ENCODE measurements around the gene SLC48A1.

Gene SLC48A1

DNA sequence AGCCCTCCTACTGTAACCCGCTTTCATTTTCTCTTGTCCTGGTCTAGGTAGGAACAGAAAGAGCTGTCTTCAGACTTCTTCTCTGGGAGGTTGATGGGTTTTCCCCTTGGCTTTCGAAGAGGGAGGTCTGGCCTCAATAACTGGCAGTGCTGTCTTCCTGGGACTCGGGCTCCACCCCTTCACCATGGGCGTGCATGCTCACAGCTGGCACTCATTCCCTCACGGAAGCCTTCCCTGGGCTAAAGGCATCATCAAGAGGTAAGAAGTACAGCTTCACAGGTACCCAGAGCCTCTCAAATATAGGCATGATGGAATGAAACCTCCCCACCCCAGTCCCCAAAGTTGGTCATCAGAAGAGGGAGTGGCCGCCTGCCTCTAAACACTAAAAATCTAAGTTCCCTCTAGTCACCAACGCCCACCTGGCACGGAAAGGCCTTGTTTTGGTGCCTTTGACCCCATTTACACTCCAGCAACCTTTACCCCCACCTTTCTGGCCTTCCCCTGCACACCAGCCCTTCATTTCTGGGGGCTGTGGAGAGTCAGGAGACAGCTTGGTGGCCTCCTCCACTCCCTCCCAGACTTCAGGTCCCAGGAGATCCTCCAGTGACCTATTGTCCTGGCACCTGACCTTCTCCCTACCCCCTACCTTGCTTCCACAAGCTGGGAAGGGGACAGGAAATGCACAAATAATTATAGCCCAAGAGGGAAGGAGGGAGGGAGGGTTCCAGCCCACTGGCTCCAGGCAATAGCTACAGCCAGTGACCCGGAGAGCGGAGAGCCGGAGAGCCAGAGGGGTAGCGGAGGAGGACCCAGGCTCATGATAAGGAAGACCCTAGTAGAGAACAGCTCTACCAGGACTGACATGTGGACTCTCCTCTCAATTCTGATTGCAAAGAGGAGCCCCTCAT lies 17.1 kb upstream of the SLC48A1 start:
- DNase-seq (ENCODE audit: extremely low spot score), result no peak
- ChIA-PET POLR2A (interaction anchor here (0.7 to 1.2 kb wide), 3 partner anchors 11 to 13 kb away, joined by 3 read pairs; no protein-coding TSS in a partner anchor), CTCF (interaction anchor here (0.7 to 4.7 kb wide), 4 partner anchors 12 to 15 kb away, joined by 3 to 38 read pairs (median 12); no protein-coding TSS in a partner anchor)

DNA sequence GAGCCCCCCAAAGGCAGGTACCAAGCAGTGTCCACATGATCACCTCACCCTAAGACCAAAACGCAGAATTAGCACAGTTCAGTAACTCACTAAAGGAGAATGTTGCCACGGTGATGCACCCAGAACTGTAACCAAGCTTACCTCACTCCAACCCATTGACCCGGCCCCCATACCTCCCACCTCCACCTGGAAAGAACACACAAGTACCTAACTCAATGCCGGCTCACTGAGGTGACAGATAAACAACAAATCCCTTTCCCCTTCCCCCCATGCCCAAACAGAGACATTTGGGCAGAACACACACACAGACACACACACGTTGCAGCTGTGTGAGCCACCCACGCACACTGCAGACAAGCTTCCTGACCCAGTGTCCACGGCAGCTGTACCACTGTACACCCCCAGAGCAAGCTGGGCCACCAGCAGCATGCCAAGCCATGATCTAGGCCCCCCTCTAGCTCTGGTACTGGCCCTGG lies 15.6 kb upstream of the SLC48A1 start:
- no peak for TF ChIP-seq ARNT (IDR thresholded peaks at IDR 0.05)
- TF ChIP-seq, protein P1, sequence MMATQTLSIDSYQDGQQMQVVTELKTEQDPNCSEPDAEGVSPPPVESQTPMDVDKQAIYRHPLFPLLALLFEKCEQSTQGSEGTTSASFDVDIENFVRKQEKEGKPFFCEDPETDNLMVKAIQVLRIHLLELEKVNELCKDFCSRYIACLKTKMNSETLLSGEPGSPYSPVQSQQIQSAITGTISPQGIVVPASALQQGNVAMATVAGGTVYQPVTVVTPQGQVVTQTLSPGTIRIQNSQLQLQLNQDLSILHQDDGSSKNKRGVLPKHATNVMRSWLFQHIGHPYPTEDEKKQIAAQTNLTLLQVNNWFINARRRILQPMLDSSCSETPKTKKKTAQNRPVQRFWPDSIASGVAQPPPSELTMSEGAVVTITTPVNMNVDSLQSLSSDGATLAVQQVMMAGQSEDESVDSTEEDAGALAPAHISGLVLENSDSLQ (IDR thresholded peaks at IDR 0.05), result no peak
- no peak for TF ChIP-seq CTBP1 (IDR thresholded peaks at IDR 0.05; ENCODE audit: borderline replicate concordance)
- CTCF ChIA-PET, result interaction anchor here (1.4 to 4.7 kb wide), 3 partner anchors 11 to 15 kb away, joined by 6 to 38 read pairs (median 19); no protein-coding TSS in a partner anchor
- no peak for DNase-seq (ENCODE audit: extremely low spot score)
- POLR2A ChIA-PET, result interaction anchor here (0.9 to 1.4 kb wide), 4 partner anchors 10 to 21 kb away, joined by 3 to 5 read pairs (median 4); no protein-coding TSS in a partner anchor

More for the DNA sequence above, 17.1 kb upstream of the SLC48A1 start:
- TF ChIP-seq SUZ12 (IDR thresholded peaks at IDR 0.05) (no peak), BHLHE40 (IDR thresholded peaks at IDR 0.05; ENCODE audit: borderline replicate concordance) (no peak), L3MBTL2 (conservative IDR thresholded peaks at IDR 0.05) (no peak)

DNA sequence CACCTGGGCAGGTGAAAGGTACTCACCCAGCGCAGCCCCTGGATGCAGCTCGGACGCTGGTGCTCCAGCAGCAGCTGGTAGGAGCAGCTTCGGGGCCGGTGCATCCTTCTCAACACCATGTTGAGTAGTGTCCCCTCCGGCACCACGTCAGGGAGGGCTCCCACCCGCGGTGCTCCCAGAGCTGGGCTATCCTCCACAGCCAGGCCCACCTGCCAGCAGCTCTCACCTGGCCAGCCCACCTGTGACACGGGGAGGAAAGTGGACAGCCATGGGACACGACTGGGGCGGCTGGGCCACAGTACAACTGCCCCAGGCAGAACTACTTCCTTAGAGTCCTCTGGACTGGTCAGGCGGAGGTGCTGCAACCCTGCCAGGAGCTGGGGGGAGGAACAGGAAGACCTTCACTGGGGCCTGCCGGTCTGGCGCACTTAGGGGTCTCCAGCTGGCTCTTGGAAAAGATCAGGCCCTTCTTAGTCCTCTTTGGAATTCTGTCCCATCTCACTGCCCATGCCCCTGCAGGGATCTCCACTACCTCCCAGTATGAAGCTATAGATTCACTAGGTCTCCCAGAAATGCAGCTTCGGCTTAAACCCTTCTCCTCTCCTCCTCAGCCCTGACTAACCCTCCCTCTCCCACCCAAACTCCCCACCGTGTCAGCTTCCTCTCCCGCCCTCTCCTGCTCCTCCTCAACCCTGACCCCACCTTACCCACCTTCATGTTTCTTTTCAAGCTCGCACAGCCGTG lies 15.0 kb upstream of the SLC48A1 start:
- no peak for DNase-seq (ENCODE audit: extremely low spot score)
- ChIA-PET POLR2A (interaction anchor here (0.9 to 1.4 kb wide), 3 partner anchors 10 to 20 kb away, joined by 3 to 5 read pairs (median 4); no protein-coding TSS in a partner anchor), CTCF (interaction anchor here (0.7 to 4.7 kb wide), 6 partner anchors 10 to 80 kb away, joined by 3 to 38 read pairs (median 6); no protein-coding TSS in a partner anchor)
- TF ChIP-seq ELF4 (IDR thresholded peaks at IDR 0.05) (no peak), SUZ12 (IDR thresholded peaks at IDR 0.05) (no peak), TARDBP (IDR thresholded peaks at IDR 0.05) (no peak), FOXK2 (IDR thresholded peaks at IDR 0.05) (no peak), NFRKB (IDR thresholded peaks at IDR 0.05) (no peak), CTBP1 (IDR thresholded peaks at IDR 0.05; ENCODE audit: borderline replicate concordance) (no peak), LEF1 (IDR thresholded peaks at IDR 0.05; ENCODE audit: borderline replicate concordance) (no peak), ARNT (IDR thresholded peaks at IDR 0.05) (no peak), BHLHE40 (IDR thresholded peaks at IDR 0.05; ENCODE audit: borderline replicate concordance) (no peak), FOXM1 (IDR thresholded peaks at IDR 0.05; ENCODE audit: borderline replicate concordance) (no peak), FOXA1 (IDR thresholded peaks at IDR 0.05) (no peak), SP1 (IDR thresholded peaks at IDR 0.05) (no peak), L3MBTL2 (conservative IDR thresholded peaks at IDR 0.05) (no peak), HDGF (IDR thresholded peaks at IDR 0.05; ENCODE audit: borderline replicate concordance) (no peak)
- TF ChIP-seq, protein P1 (IDR thresholded peaks at IDR 0.05), result no peak

DNA sequence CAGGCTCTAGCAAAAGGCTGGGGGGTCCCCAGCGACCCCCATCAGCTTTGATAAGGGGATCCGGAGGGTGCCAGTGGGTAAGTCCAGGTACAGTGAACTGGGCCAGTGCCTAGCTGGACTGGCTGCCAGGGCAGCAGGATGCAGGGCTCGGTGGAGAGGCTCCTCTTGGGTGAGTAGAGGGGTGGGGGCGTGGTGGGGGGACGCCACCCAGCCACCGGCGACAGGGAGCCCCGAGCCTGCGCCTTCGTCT lies 14.5 kb upstream of the SLC48A1 start:
- DNase-seq (ENCODE audit: extremely low spot score), result no peak
- ChIA-PET POLR2A (interaction anchor here (0.9 to 1.4 kb wide), 2 partner anchors 12 to 20 kb away, joined by 4 to 5 read pairs; no protein-coding TSS in a partner anchor), CTCF (interaction anchor here (0.7 to 4.7 kb wide), 6 partner anchors 10 to 80 kb away, joined by 3 to 38 read pairs (median 6); no protein-coding TSS in a partner anchor)
- TF ChIP-seq SP1 (IDR thresholded peaks at IDR 0.05) (no peak), FOXK2 (IDR thresholded peaks at IDR 0.05) (no peak), ELF4 (IDR thresholded peaks at IDR 0.05) (no peak), CTBP1 (IDR thresholded peaks at IDR 0.05; ENCODE audit: borderline replicate concordance) (no peak), ZNF384 (IDR thresholded peaks at IDR 0.05) (no peak), NFRKB (IDR thresholded peaks at IDR 0.05) (no peak), HDGF (IDR thresholded peaks at IDR 0.05; ENCODE audit: borderline replicate concordance) (no peak), LEF1 (IDR thresholded peaks at IDR 0.05; ENCODE audit: borderline replicate concordance) (no peak), FOXA1 (IDR thresholded peaks at IDR 0.05) (no peak), BHLHE40 (IDR thresholded peaks at IDR 0.05; ENCODE audit: borderline replicate concordance) (no peak), SUZ12 (IDR thresholded peaks at IDR 0.05) (no peak), L3MBTL2 (conservative IDR thresholded peaks at IDR 0.05) (no peak), ARNT (IDR thresholded peaks at IDR 0.05) (no peak), TARDBP (IDR thresholded peaks at IDR 0.05) (no peak)
- TF ChIP-seq, protein P1 (IDR thresholded peaks at IDR 0.05), result no peak

DNA sequence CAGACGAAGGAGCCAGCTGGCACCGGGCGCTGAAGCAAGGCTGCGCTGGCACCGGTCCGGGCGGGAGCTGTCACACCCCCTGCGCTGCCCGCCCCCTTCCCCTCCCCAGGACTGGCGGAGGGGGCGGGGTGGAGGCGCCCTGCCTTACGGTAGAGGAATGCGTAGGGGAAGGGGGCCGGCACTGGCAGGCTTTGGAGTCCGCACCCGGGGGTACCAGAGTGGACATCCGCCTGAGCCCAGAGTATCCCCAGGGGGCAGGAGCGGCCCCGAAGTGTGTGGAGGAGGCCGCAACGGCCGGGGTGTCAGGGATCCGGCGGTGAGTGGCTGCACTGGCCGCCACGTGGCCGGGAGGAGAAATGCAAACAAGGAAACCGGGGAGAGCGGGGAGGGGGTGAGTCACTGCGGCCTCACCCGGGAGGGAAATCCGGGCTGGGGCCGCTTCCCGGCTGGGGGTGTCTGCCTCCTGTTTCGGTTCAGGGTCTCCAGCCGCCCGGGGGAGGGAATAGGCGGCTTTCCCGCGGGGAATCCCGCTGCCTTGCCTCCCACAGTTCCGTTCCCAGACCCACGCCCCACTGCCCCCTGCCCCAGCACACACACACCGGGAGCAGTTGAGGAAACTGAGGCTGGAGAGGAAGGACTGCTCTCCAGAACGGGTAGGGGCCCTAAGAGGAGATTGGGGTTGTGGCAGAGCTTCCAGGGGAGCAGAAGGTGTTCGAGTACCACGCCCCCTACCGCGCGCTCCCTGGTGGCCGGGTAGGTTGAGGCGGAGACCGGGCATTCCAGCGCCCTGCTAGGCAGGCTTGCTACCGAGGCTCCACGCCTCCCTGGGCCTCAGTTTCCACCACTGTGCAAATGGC lies 14.0 kb upstream of the SLC48A1 start, which contains the start of gene RAPGEF3:
Gene RAPGEF3, minus strand, starts transcription at position 47 of the 857 bp plus-strand sequence. CDS start 324 bp downstream, outside the sequence.
- TF ChIP-seq NFRKB (IDR thresholded peaks at IDR 0.05), result no peak
- TF ChIP-seq SUZ12 (IDR thresholded peaks at IDR 0.05), result no peak
- no peak for TF ChIP-seq LEF1 (IDR thresholded peaks at IDR 0.05; ENCODE audit: borderline replicate concordance)
- no peak for TF ChIP-seq FOXK2 (IDR thresholded peaks at IDR 0.05)
- peak; percentile 30; the same call in 1 of the 2 replicates for TF ChIP-seq FOXM1 (IDR thresholded peaks at IDR 0.05; ENCODE audit: borderline replicate concordance)
- TF ChIP-seq CTBP1 (IDR thresholded peaks at IDR 0.05; ENCODE audit: borderline replicate concordance), result no peak
- TF ChIP-seq SP1 (IDR thresholded peaks at IDR 0.05), result no peak
- no peak for TF ChIP-seq TARDBP (IDR thresholded peaks at IDR 0.05)
- TF ChIP-seq, protein P1 (IDR thresholded peaks at IDR 0.05), result no peak
- TF ChIP-seq ARNT (IDR thresholded peaks at IDR 0.05), result no peak
- TF ChIP-seq BHLHE40 (IDR thresholded peaks at IDR 0.05; ENCODE audit: borderline replicate concordance), result no peak
- no peak for TF ChIP-seq HDGF (IDR thresholded peaks at IDR 0.05; ENCODE audit: borderline replicate concordance)
- peak; percentile 72 for TF ChIP-seq L3MBTL2 (conservative IDR thresholded peaks at IDR 0.05)
- ChIA-PET POLR2A (no interaction called here), CTCF (interaction anchor here (0.7 to 4.7 kb wide), 6 partner anchors 9 to 79 kb away, joined by 3 to 38 read pairs (median 6); no protein-coding TSS in a partner anchor)
- DNase-seq (ENCODE audit: extremely low spot score), result peak; percentile 83

Data from HEK293T (cell line).